H1 (cell line): Measurements from ENCODE around the gene POTEF. TPM values are rescaled to one million over a fixed set of nuclear protein-coding genes. Genes with fewer than 3 reads are reported as not detected.
"Not testable (repeated sequence)": the region's sequence is repeated elsewhere in the genome, so short reads cannot be mapped to it uniquely, and the experiment has no call there.

Experiments
- CTCF ChIA-PET: fragments of 300-600 bp; sonication (Branson Sonifier 250); formaldehyde crosslinking; loops from one replicate; lab custom pipeline; 2021; ENCODE audit not compliant: partially characterized antibody; lab: Charles Lee
- POLR2A ChIA-PET: fragments of 300-600 bp; sonication (Branson Sonifier 250); formaldehyde crosslinking; loops from one replicate; lab custom pipeline; 2021; ENCODE audit warnings: inconsistent platforms; ENCODE audit not compliant: partially characterized antibody; lab: Charles Lee
- DNase-seq, 2 experiments: peaks; one replicate each; pipeline versions ENCODE4 v3.0.0 to v3.0.0-alpha.2; 2010 to 2022; ENCODE audit warnings: low spot score in 2 of 2, low read depth in 1 of 2, mixed read lengths in 1 of 2
- FAIRE-seq: peaks from 2 replicates; lab custom pipeline; 2011; peaks lifted over from hg19 to GRCh38; lab: Jason Lieb, UNC
- H2AFZ ChIP-seq: 2 replicates; pipeline ENCODE4 v1.8.1; 2012; ENCODE audit warnings: low read length, inconsistent platforms
- H2AK5ac ChIP-seq: 2 replicates; pipeline ENCODE4 v1.6.1; 2013; ENCODE audit warnings: low read depth, low read length
- H2BK120ac ChIP-seq: replicated peaks from 2 replicates; pipeline ENCODE3; 2013; ENCODE audit warnings: low read depth, low read length, inconsistent platforms
- H2BK12ac ChIP-seq: 2 replicates; pipeline ENCODE4 v1.6.1; 2013; ENCODE audit warnings: low read depth, low read length
- H2BK15ac ChIP-seq: 2 replicates; pipeline ENCODE4 v1.6.1; 2013; ENCODE audit warnings: low read length
- H2BK20ac ChIP-seq: 2 replicates; pipeline ENCODE4 v1.6.1; 2013; ENCODE audit warnings: low read length
- H2BK5ac ChIP-seq: 2 replicates; pipeline ENCODE4 v1.6.1; 2013; ENCODE audit warnings: low read depth, low read length
- H3K14ac ChIP-seq: 2 replicates; pipeline ENCODE4 v1.6.1; 2013; ENCODE audit warnings: inconsistent platforms; ENCODE audit not compliant: insufficient read length
- H3K18ac ChIP-seq: 2 replicates; pipeline ENCODE4 v1.6.1; 2013; ENCODE audit warnings: low read length; ENCODE audit errors: extremely low read depth
- H3K23ac ChIP-seq: 2 replicates; pipeline ENCODE4 v1.6.1; 2013; ENCODE audit warnings: inconsistent platforms; ENCODE audit not compliant: insufficient read length
- H3K23me2 ChIP-seq: 2 replicates; pipeline ENCODE4 v1.6.1; 2013; ENCODE audit warnings: low read depth, low read length
- H3K27ac ChIP-seq: 2 replicates; pipeline ENCODE4 v1.6.1; 2011; ENCODE audit warnings: low read depth, low read length, inconsistent platforms
- H3K27me3 ChIP-seq, 4 experiments: replicated peaks in 1 of 4; 1 replicate in 1 of 4; 2 replicates in 3 of 4; pipeline versions ENCODE4 v1.6.1 to v1.8.1; 2011 to 2013; ENCODE audit warnings: low read length in 3 of 4, mild to moderate bottlenecking in 3 of 4, inconsistent platforms in 2 of 4, mixed read lengths in 2 of 4, moderate library complexity in 1 of 4; ENCODE audit not compliant: control insufficient read depth in 3 of 4, insufficient read depth in 3 of 4; ENCODE audit errors: extremely low read depth in 1 of 4
- H3K36me3 ChIP-seq, 4 experiments: 2 replicates each; pipeline versions ENCODE4 v1.6.1 to v1.8.1; 2011 to 2013; ENCODE audit warnings: mild to moderate bottlenecking in 4 of 4, low read length in 3 of 4, moderate library complexity in 2 of 4, control low read depth in 1 of 4, inconsistent platforms in 1 of 4; ENCODE audit not compliant: insufficient read depth in 4 of 4, control insufficient read depth in 2 of 4
- H3K4ac ChIP-seq: replicated peaks from 2 replicates; pipeline ENCODE3; 2013; ENCODE audit warnings: low read length, low read depth, mixed read lengths, inconsistent platforms; ENCODE audit not compliant: insufficient read length
- H3K4me1 ChIP-seq, 4 experiments: replicated peaks in 1 of 4; 1 replicate in 1 of 4; 2 replicates in 3 of 4; pipeline versions ENCODE4 v1.6.1 to v1.8.1; 2011 to 2013; ENCODE audit warnings: low read length in 3 of 4, inconsistent platforms in 2 of 4, mixed read lengths in 1 of 4; ENCODE audit not compliant: insufficient read depth in 4 of 4, control insufficient read depth in 3 of 4
- H3K4me2 ChIP-seq, 2 experiments: 2 replicates each; pipeline versions ENCODE4 v1.6.1 to v1.8.1; 2011 to 2013; ENCODE audit warnings: low read depth in 2 of 2, low read length in 2 of 2, control low read depth in 1 of 2, inconsistent platforms in 1 of 2, mild to moderate bottlenecking in 1 of 2; ENCODE audit not compliant: insufficient read depth in 1 of 2
- H3K4me3 ChIP-seq, 4 experiments: fragments of 200-600, 300-600 bp in 1 of 4; sonication (generic), shearing (Covaris generic), sonication (Bioruptor Twin) in 1 of 4; 2 replicates each; pipeline versions ENCODE4 v1.5.1 to v1.8.1; 2011 to 2016; ENCODE audit warnings: low read length in 4 of 4, low read depth in 3 of 4, control low read depth in 2 of 4, inconsistent platforms in 2 of 4, mild to moderate bottlenecking in 2 of 4, mixed read lengths in 1 of 4, moderate library complexity in 1 of 4; ENCODE audit not compliant: insufficient read depth in 2 of 4; ENCODE audit errors: extremely low read depth in 1 of 4
- H3K56ac ChIP-seq: replicated peaks from 2 replicates; pipeline ENCODE3; 2013; ENCODE audit warnings: low read depth, mild to moderate bottlenecking, mixed read lengths, low read length, inconsistent platforms; ENCODE audit not compliant: insufficient read length
- H3K79me1 ChIP-seq: 2 replicates; pipeline ENCODE4 v1.6.1; 2013; ENCODE audit warnings: low read depth, low read length, control low read depth
- H3K79me2 ChIP-seq, 2 experiments: 2 replicates each; pipeline versions ENCODE4 v1.6.1 to v1.8.1; 2012 to 2013; ENCODE audit warnings: low read length in 2 of 2, mild to moderate bottlenecking in 2 of 2, inconsistent platforms in 1 of 2; ENCODE audit not compliant: insufficient read depth in 2 of 2, control insufficient read depth in 1 of 2
- H3K9ac ChIP-seq, 4 experiments: replicated peaks in 1 of 4; 1 replicate in 1 of 4; 2 replicates in 3 of 4; pipeline versions ENCODE4 v1.6.1 to v1.8.1; 2011 to 2013; ENCODE audit warnings: low read depth in 3 of 4, low read length in 3 of 4, control low read depth in 2 of 4, mild to moderate bottlenecking in 2 of 4, moderate library complexity in 2 of 4, inconsistent platforms in 1 of 4; ENCODE audit errors: extremely low read depth in 1 of 4
- H3K9me3 ChIP-seq, 2 experiments: 2 replicates each; pipeline versions ENCODE4 v1.6.1 to v1.8.1; 2012 to 2013; ENCODE audit warnings: mild to moderate bottlenecking in 2 of 2, moderate library complexity in 2 of 2, control low read depth in 1 of 2, inconsistent platforms in 1 of 2, low read depth in 1 of 2, low read length in 1 of 2, mixed read lengths in 1 of 2; ENCODE audit not compliant: insufficient read depth in 2 of 2
- H4K20me1 ChIP-seq, 2 experiments: replicated peaks in 1 of 2; 2 replicates each; pipeline versions ENCODE3 to v1.8.1; 2011 to 2013; ENCODE audit warnings: inconsistent platforms in 2 of 2, low read length in 2 of 2, mild to moderate bottlenecking in 1 of 2; ENCODE audit not compliant: insufficient read depth in 2 of 2, control insufficient read depth in 1 of 2
- H4K5ac ChIP-seq: 2 replicates; pipeline ENCODE4 v1.6.1; 2013; ENCODE audit warnings: low read length, low read depth, mixed read lengths, inconsistent platforms; ENCODE audit not compliant: insufficient read length
- H4K8ac ChIP-seq: 2 replicates; pipeline ENCODE4 v1.8.0; 2013; ENCODE audit warnings: mild to moderate bottlenecking, moderate library complexity, low read length, inconsistent platforms; ENCODE audit not compliant: insufficient read depth; ENCODE audit errors: extremely low read depth
- H4K91ac ChIP-seq: replicated peaks from 2 replicates; pipeline ENCODE3; 2013; ENCODE audit warnings: low read length, mixed read lengths, inconsistent platforms; ENCODE audit not compliant: insufficient read length
- WGBS, 2 experiments: shearing (Covaris generic) in 1 of 2; methylation state at CpG; one replicate each; pipeline versions ENCODE4 v1.1.6 to v1.1.7; 2013 to 2015; ENCODE audit warnings: low lambda C conversion rate in 2 of 2, mixed read lengths in 2 of 2, inconsistent platforms in 1 of 2, low coverage in 1 of 2, missing lambda C conversion rate in 1 of 2; ENCODE audit not compliant: insufficient replicate concordance in 2 of 2, insufficient coverage in 1 of 2, insufficient read length in 1 of 2; ENCODE audit errors: extremely low coverage in 1 of 2, missing lambda C conversion rate in 1 of 2; 5-methylcytosine and 5-hydroxymethylcytosine counted together
- polyA plus RNA-seq, 7 experiments: library from polyadenylated mRNA; depleted of rRNA in 3 of 7; stranded (reverse) in 5 of 7; unstranded in 2 of 7; fragments of >200 nt in 5 of 7; fragments of 200-250 nt in 2 of 7; gene quantifications; 1 replicate in 5 of 7; 2 replicates in 1 of 7; 4 replicates in 1 of 7; pipeline versions ENCODE4 v1.2.1 to v1.2.3, GENCODE V29; 2011 to 2013; ENCODE audit warnings: missing spikeins in 2 of 7, mixed read lengths in 2 of 7
- total RNA-seq: library from RNA; stranded (reverse); fragmentation: NEBNext Ultra II Directional; extraction: Animal tissue kit (Norgen Biotek cat#: 25700); gene quantifications from 2 replicates; pipeline ENCODE4 v1.2.1, GENCODE V29; 2021

The POTEF gene
- total and polyA plus RNA-seq, 2 of the 8 experiments (the other 6 are each of a cell fraction or from before 2014, with no cell fraction given), result 0.24 to 0.36 TPM

DNA sequence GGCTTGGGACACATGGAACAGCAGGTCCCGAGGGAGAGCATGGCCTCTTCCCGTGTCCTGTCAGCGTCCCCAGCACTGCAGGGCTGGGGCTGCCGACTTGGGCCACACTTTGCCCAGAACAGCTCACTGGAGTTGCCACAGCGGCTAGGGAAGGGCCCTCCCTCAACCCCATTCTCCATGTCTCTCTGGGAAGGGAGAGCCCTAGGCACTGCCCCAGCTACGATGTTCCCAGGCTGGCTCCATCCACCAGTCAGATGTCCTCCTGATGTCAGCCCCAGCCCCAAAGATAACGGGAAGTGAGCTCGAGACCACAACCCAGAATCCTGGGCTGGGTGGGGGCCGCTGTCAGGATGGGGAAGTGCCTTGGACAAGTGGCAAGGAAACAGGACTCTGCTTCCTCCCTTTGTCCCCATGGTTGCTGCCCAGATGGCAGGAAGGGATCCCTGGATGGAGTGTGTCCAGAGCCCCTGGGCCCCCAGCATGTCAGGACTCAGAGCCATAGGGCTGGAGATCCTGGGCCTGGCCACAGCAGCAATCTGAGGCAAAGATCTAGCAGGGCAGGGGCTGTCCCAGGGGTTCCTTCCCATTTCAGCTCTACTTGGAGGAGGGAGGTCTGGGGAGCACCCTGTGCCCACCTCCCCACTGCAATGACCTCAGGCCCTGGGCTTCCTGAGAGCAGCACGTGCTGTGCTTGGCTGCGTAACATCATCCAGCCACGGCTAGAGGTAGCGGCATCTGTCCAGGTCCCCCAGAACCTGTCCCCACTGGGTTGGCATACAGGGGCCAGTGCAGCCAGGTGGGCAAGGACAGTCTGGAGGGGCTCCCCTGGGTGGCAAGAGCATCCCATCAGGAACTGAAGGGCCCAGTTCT, 13.6 kb upstream of the POTEF start:
- H3K56ac ChIP-seq, H2BK5ac ChIP-seq, H3K4me1 ChIP-seq, FAIRE-seq, H4K20me1 ChIP-seq, H3K4ac ChIP-seq, H2BK12ac ChIP-seq, H3K27me3 ChIP-seq, H3K23me2 ChIP-seq, H3K4me3 ChIP-seq, H2AFZ ChIP-seq, CTCF ChIA-PET, H4K91ac ChIP-seq, H2AK5ac ChIP-seq, H3K27ac ChIP-seq, H2BK15ac ChIP-seq, H3K23ac ChIP-seq, H2BK120ac ChIP-seq, H2BK20ac ChIP-seq, H3K9ac ChIP-seq, H3K14ac ChIP-seq, H4K5ac ChIP-seq, H3K36me3 ChIP-seq, H3K9me3 ChIP-seq, H3K18ac ChIP-seq, H4K8ac ChIP-seq, POLR2A ChIA-PET, H3K79me1 ChIP-seq, H3K79me2 ChIP-seq: not testable (repeated sequence)
- peak in 1 of 2 experiments; percentile 27 for DNase-seq
- H3K4me2 ChIP-seq, result peak overlapping the region in 1 of 2 experiments; percentile 51; a peak in 1 of 4 replicates
- 98% methylated on average over 6 of the region's 13 CpGs; no CpG with 5 or more reads in 1 of the 2 experiments for WGBS, 2 experiments
